ENCODE results near the gene RDM1.
A peak's percentile ranks its signal among the peaks of the same experiment; 100 is the strongest.
"Not testable (repeated sequence)": the region's sequence is repeated elsewhere in the genome, so short reads cannot be mapped to it uniquely, and the experiment has no call there.

RDM1 gene

GRCh38 chr17:35930211-35931065 is at the start of gene RDM1:
Gene RDM1 (minus strand): TSS chr17:35930773. CDS start chr17:35930727, 46 bp downstream.
- peak; percentile 71 for DNase-seq

- no peak for DNase-seq
These were observed 47.8 kb upstream of the RDM1 start for GRCh38 chr17:35978346-35978745.

- DNase-seq: no peak
These were observed 46.9 kb upstream of the RDM1 start for GRCh38 chr17:35977509-35977908.

GRCh38 chr17:35973333-35974260 is 43.0 kb upstream of the RDM1 start:
- no peak for DNase-seq

GRCh38 chr17:35972945-35973332 is 42.4 kb upstream of the RDM1 start:
- no peak for DNase-seq

GRCh38 chr17:35972535-35972934 is 42.0 kb upstream of the RDM1 start:
- DNase-seq: no peak

- DNase-seq: no peak
These were observed 41.5 kb upstream of the RDM1 start for GRCh38 chr17:35972066-35972465.

- peak; percentile 57 for DNase-seq
These were observed 39.2 kb upstream of the RDM1 start for GRCh38 chr17:35969558-35970380.

GRCh38 chr17:35968520-35969054 is 38.0 kb upstream of the RDM1 start:
- no peak for DNase-seq

GRCh38 chr17:35965272-35965671 is 34.7 kb upstream of the RDM1 start:
- no peak for DNase-seq

- DNase-seq: no peak
These were observed 33.1 kb upstream of the RDM1 start for GRCh38 chr17:35963663-35964062.

GRCh38 chr17:35953720-35954119 is 23.1 kb upstream of the RDM1 start:
- no peak for DNase-seq

- DNase-seq: no peak
These were observed 18.8 kb upstream of the RDM1 start for GRCh38 chr17:35949401-35949800.

- DNase-seq: no peak
These were observed 17.5 kb upstream of the RDM1 start for GRCh38 chr17:35948092-35948491.

GRCh38 chr17:35947156-35947585 is 16.6 kb upstream of the RDM1 start:
- DNase-seq: peak; percentile 36

- DNase-seq: no peak
These were observed 13.6 kb upstream of the RDM1 start for GRCh38 chr17:35944151-35944550.

GRCh38 chr17:35943537-35943936 is 13.0 kb upstream of the RDM1 start, which contains the start of gene LYZL6:
Gene LYZL6 (minus strand): TSS chr17:35943713. CDS start chr17:35939356, 4,357 bp downstream.
- no peak for DNase-seq

- no peak for DNase-seq
These were observed 12.1 kb upstream of the RDM1 start for GRCh38 chr17:35942588-35943186.

GRCh38 chr17:35938492-35938891 is 7.9 kb upstream of the RDM1 start:
- DNase-seq: not testable (repeated sequence)

GRCh38 chr17:35936063-35936462 is 5.5 kb upstream of the RDM1 start:
- no peak for DNase-seq

GRCh38 chr17:35934760-35935159 is 4.2 kb upstream of the RDM1 start:
- DNase-seq: no peak

- no peak for DNase-seq
These were observed 2.0 kb upstream of the RDM1 start for GRCh38 chr17:35932586-35932985.
